H1 (cell line): Measurements from ENCODE around the gene PIMREG.

Experiments used
- CEBPB ChIP-seq: IDR thresholded peaks from 2 replicates; pipeline ENCODE4 v1.6.1; 2012; ENCODE audit warnings: low read depth, low read length
- POLR2A ChIP-seq, 2 experiments: IDR thresholded peaks; 1 replicate in 1 of 2; 2 replicates in 1 of 2; pipeline ENCODE4 v1.6.1; 2011; ENCODE audit warnings: low read depth in 2 of 2, low read length in 2 of 2, mild to moderate bottlenecking in 2 of 2; ENCODE audit errors: control extremely low read depth in 1 of 2
- POLR2AphosphoS5 ChIP-seq: IDR thresholded peaks from 2 replicates; pipeline ENCODE4 v1.6.1; 2011; ENCODE audit warnings: low read depth, low read length
- YY1 ChIP-seq: IDR thresholded peaks from 2 replicates; pipeline ENCODE4 v1.6.1; 2011; ENCODE audit warnings: low read depth, mild to moderate bottlenecking, low read length

DNA sequence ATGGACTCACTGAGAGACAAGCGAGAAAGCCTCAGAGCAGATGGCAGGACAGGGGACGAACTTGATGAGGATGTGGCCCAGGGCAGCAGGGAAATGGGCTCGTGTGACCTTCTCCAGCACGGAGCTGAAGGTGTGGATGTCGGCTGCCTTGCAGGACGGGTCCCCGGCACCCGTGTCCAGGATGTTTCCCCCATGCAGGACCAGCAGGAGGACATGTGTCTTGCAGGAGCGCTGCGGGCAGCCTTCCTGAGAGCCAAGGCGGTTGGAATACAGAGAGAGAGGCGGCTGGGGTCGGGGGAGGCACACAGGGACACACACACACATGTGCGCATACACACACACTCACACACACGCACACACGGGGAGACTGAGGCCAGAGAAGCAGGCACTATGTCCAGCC lies 39.3 kb downstream of the PIMREG start:
- TF ChIP-seq POLR2AphosphoS5: no peak
- TF ChIP-seq YY1: no peak
- TF ChIP-seq POLR2A (IDR thresholded peaks at IDR 0.05; ENCODE audit: control extremely low read depth in 1 of 2, low read depth in 2 of 2, low read length in 2 of 2): no peak
- TF ChIP-seq CEBPB: no peak
